Measurements from ENCODE around the gene NPHP4. TPM values are rescaled to one million over a fixed set of nuclear protein-coding genes. Genes with fewer than 3 reads are reported as not detected.

The NPHP4 gene
- total RNA-seq, 1 experiment from 2014 or later: 16.8 TPM

DNA sequence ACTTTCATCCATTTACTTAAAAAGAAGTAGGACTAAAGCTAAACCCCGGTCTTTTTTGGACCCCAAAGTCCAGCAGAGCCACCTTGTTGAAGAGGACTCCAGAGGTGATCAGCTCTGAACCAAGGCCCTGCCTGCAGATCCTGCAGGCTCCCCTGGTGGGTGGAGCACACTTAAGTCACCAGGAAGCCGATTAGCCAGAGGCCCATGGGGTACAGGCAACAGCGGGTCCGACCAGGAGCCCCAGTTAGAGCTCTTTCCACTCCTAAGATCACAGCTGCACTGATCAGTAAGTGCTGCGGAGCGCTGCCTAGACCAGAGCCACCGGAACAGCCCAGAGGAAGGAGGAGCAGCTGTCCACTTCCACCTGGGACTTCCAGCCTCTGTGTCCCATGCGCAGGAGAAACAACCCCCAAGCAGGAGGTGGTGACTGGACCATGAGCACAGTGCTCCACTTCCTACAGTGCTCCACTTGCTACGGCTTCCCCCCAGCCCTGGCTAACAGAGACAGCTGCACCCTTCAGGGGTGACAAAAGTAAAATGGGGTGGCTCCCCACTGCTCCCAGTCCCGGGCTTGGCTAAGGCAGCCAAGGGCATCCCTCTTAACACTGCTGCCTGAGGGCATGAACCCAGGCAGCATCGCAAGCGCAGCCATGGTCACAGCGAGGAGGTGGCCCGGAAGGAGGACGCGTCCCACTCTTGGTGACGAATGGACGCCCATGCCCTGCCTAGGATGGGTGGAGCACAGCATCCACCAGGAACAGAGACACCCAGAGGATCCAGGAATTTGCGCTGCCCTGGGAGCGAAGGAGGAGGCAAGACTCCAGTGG, 58.0 kb downstream of the NPHP4 start:
- TF ChIP-seq RELA (CRISPR knock-in tag; IDR thresholded peaks at IDR 0.05; ENCODE audit: borderline replicate concordance) (no peak), ZNF317 (CRISPR knock-in tag; IDR thresholded peaks at IDR 0.05; ENCODE audit: borderline replicate concordance, low read depth) (no peak), ZNF396 (CRISPR knock-in tag; IDR thresholded peaks at IDR 0.05; ENCODE audit: borderline replicate concordance) (no peak), JAZF1 (CRISPR knock-in tag; IDR thresholded peaks at IDR 0.05) (no peak)
- TF ChIP-seq, protein P1, sequence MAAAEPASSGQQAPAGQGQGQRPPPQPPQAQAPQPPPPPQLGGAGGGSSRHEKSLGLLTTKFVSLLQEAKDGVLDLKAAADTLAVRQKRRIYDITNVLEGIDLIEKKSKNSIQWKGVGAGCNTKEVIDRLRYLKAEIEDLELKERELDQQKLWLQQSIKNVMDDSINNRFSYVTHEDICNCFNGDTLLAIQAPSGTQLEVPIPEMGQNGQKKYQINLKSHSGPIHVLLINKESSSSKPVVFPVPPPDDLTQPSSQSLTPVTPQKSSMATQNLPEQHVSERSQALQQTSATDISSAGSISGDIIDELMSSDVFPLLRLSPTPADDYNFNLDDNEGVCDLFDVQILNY (CRISPR knock-in tag; IDR thresholded peaks at IDR 0.05): no peak
- TF ChIP-seq, protein P2, sequence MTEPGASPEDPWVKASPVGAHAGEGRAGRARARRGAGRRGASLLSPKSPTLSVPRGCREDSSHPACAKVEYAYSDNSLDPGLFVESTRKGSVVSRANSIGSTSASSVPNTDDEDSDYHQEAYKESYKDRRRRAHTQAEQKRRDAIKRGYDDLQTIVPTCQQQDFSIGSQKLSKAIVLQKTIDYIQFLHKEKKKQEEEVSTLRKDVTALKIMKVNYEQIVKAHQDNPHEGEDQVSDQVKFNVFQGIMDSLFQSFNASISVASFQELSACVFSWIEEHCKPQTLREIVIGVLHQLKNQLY (CRISPR knock-in tag; IDR thresholded peaks at IDR 0.05): no peak
- CTCF ChIA-PET: interaction anchor here (1.1 to 1.4 kb wide), 3 partner anchors 15 to 41 kb away, joined by 3 to 6 read pairs (median 6); no protein-coding TSS in a partner anchor
- peaks cover 22% of the 10 kb centered on the region for H3K36me3 Mint-ChIP-seq
- peaks cover 13% of the 10 kb centered on the region for H3K4me1 Mint-ChIP-seq
- ATAC-seq (no peak), DNase-seq (ENCODE audit: low spot score) (no peak)
- H3K4me3 Mint-ChIP-seq: no peak overlapping the region
- H3K27ac Mint-ChIP-seq: peak overlapping the region; percentile 40; the same call in 1 of the 2 replicates
- peaks cover 7% of the 10 kb centered on the region for H3K9me3 Mint-ChIP-seq
- POLR2A ChIA-PET: no interaction called here
- H3K27me3 Mint-ChIP-seq (ENCODE audit: low read depth): no peaks in the 10 kb centered on the region

DNA sequence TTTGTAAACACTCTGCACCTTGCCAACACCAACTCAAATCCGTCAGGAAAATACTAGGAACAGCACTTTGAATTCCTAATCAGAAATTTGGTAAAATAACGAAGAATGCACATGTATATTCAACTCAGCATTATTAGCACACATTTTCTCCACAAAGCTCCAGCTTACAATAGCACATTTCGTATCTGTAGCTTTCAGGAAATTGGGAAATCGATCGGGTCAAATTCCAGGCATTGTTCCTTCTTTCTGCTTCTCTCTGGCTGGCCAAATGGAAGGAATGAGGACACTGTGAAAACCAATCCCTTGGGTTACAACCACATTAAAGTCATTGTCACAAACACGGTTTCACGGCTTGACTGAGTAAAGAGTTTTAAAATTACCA, 58.6 kb downstream of the NPHP4 start:
- H3K36me3 Mint-ChIP-seq: peaks cover 22% of the 10 kb centered on the region
- POLR2A ChIA-PET: no interaction called here
- DNase-seq (ENCODE audit: low spot score) (no peak), ATAC-seq (no peak)
- H3K9me3 Mint-ChIP-seq: peaks cover 7% of the 10 kb centered on the region
- H3K4me1 Mint-ChIP-seq: peaks cover 13% of the 10 kb centered on the region
- H3K4me3 Mint-ChIP-seq: no peak overlapping the region
- no peaks in the 10 kb centered on the region for H3K27me3 Mint-ChIP-seq (ENCODE audit: low read depth)
- CTCF ChIA-PET: interaction anchor here (1.0 to 1.4 kb wide), 4 partner anchors 16 to 42 kb away, joined by 3 to 6 read pairs (median 4); no protein-coding TSS in a partner anchor
- TF ChIP-seq, protein P1 (CRISPR knock-in tag; IDR thresholded peaks at IDR 0.05): no peak
- no peak for TF ChIP-seq SMAD3 (CRISPR knock-in tag; IDR thresholded peaks at IDR 0.05; ENCODE audit: borderline replicate concordance)
- peak overlapping the region; percentile 40 for H3K27ac Mint-ChIP-seq

DNA sequence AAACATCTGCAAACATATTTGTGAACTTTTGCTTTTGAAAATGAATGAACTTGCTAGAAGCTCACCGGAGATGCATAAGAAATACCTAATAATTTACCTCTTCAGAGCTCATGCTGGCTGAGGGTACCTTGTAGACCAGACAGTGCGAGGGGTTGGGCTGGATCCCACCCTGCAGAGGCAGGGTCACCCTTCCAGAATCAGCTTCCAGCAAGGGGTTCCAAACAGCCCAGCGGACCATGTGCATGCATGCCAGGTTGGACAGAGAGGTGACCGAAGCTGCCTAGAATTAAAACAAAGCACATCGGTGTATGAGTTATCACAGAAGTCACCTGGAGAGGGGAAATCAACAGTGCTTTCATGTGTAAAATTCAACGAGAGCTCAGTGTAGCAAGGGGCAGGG, 59.2 kb downstream of the NPHP4 start:
- no peak for TF ChIP-seq NFYB (CRISPR knock-in tag; conservative IDR thresholded peaks at IDR 0.05; ENCODE audit: low read depth)
- TF ChIP-seq ZNF416 (CRISPR knock-in tag; IDR thresholded peaks at IDR 0.05): no peak
- TF ChIP-seq, protein P3, sequence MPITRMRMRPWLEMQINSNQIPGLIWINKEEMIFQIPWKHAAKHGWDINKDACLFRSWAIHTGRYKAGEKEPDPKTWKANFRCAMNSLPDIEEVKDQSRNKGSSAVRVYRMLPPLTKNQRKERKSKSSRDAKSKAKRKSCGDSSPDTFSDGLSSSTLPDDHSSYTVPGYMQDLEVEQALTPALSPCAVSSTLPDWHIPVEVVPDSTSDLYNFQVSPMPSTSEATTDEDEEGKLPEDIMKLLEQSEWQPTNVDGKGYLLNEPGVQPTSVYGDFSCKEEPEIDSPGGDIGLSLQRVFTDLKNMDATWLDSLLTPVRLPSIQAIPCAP (CRISPR knock-in tag; IDR thresholded peaks at IDR 0.05): no peak
- TF ChIP-seq, protein P4, sequence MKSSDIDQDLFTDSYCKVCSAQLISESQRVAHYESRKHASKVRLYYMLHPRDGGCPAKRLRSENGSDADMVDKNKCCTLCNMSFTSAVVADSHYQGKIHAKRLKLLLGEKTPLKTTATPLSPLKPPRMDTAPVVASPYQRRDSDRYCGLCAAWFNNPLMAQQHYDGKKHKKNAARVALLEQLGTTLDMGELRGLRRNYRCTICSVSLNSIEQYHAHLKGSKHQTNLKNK (CRISPR knock-in tag; IDR thresholded peaks at IDR 0.05): no peak
- TF ChIP-seq TP53 (CRISPR knock-in tag; IDR thresholded peaks at IDR 0.05): no peak
- no peak for TF ChIP-seq FOXP1 (CRISPR knock-in tag; IDR thresholded peaks at IDR 0.05; ENCODE audit: borderline replicate concordance)
- no peak for TF ChIP-seq KAT7 (CRISPR knock-in tag; IDR thresholded peaks at IDR 0.05; ENCODE audit: borderline replicate concordance)
- no peak for TF ChIP-seq EMX1 (CRISPR knock-in tag; IDR thresholded peaks at IDR 0.05)
- TF ChIP-seq ZNF671 (CRISPR knock-in tag; IDR thresholded peaks at IDR 0.05): no peak
- TF ChIP-seq, protein P5, sequence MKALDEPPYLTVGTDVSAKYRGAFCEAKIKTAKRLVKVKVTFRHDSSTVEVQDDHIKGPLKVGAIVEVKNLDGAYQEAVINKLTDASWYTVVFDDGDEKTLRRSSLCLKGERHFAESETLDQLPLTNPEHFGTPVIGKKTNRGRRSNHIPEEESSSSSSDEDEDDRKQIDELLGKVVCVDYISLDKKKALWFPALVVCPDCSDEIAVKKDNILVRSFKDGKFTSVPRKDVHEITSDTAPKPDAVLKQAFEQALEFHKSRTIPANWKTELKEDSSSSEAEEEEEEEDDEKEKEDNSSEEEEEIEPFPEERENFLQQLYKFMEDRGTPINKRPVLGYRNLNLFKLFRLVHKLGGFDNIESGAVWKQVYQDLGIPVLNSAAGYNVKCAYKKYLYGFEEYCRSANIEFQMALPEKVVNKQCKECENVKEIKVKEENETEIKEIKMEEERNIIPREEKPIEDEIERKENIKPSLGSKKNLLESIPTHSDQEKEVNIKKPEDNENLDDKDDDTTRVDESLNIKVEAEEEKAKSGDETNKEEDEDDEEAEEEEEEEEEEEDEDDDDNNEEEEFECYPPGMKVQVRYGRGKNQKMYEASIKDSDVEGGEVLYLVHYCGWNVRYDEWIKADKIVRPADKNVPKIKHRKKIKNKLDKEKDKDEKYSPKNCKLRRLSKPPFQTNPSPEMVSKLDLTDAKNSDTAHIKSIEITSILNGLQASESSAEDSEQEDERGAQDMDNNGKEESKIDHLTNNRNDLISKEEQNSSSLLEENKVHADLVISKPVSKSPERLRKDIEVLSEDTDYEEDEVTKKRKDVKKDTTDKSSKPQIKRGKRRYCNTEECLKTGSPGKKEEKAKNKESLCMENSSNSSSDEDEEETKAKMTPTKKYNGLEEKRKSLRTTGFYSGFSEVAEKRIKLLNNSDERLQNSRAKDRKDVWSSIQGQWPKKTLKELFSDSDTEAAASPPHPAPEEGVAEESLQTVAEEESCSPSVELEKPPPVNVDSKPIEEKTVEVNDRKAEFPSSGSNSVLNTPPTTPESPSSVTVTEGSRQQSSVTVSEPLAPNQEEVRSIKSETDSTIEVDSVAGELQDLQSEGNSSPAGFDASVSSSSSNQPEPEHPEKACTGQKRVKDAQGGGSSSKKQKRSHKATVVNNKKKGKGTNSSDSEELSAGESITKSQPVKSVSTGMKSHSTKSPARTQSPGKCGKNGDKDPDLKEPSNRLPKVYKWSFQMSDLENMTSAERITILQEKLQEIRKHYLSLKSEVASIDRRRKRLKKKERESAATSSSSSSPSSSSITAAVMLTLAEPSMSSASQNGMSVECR (CRISPR knock-in tag; IDR thresholded peaks at IDR 0.05; ENCODE audit: borderline replicate concordance): no peak
- TF ChIP-seq, protein P6, sequence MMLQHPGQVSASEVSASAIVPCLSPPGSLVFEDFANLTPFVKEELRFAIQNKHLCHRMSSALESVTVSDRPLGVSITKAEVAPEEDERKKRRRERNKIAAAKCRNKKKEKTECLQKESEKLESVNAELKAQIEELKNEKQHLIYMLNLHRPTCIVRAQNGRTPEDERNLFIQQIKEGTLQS (CRISPR knock-in tag; conservative IDR thresholded peaks at IDR 0.05): no peak
- TF ChIP-seq GTF2I (CRISPR knock-in tag; conservative IDR thresholded peaks at IDR 0.05): no peak
- TF ChIP-seq, protein P7, sequence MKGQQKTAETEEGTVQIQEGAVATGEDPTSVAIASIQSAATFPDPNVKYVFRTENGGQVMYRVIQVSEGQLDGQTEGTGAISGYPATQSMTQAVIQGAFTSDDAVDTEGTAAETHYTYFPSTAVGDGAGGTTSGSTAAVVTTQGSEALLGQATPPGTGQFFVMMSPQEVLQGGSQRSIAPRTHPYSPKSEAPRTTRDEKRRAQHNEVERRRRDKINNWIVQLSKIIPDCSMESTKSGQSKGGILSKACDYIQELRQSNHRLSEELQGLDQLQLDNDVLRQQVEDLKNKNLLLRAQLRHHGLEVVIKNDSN (CRISPR knock-in tag; IDR thresholded peaks at IDR 0.05): no peak
- TF ChIP-seq ZBTB21 (CRISPR knock-in tag; IDR thresholded peaks at IDR 0.05; ENCODE audit: borderline replicate concordance): no peak
- peaks cover 7% of the 10 kb centered on the region for H3K9me3 Mint-ChIP-seq
- H3K4me3 Mint-ChIP-seq: no peak overlapping the region
- H3K27ac Mint-ChIP-seq: no peak overlapping the region
- ATAC-seq (no peak; the same call in 1 of the 2 replicates), DNase-seq (ENCODE audit: low spot score) (no peak)
- POLR2A ChIA-PET: no interaction called here
- CTCF ChIA-PET: interaction anchor here (0.6 to 1.4 kb wide), 5 partner anchors 16 to 42 kb away, joined by 3 to 6 read pairs (median 3); no protein-coding TSS in a partner anchor
- peaks cover 13% of the 10 kb centered on the region for H3K4me1 Mint-ChIP-seq
- no peaks in the 10 kb centered on the region for H3K27me3 Mint-ChIP-seq (ENCODE audit: low read depth)
- H3K36me3 Mint-ChIP-seq: peaks cover 21% of the 10 kb centered on the region
